ENCODE measurements around the gene MMP19.

DNA sequence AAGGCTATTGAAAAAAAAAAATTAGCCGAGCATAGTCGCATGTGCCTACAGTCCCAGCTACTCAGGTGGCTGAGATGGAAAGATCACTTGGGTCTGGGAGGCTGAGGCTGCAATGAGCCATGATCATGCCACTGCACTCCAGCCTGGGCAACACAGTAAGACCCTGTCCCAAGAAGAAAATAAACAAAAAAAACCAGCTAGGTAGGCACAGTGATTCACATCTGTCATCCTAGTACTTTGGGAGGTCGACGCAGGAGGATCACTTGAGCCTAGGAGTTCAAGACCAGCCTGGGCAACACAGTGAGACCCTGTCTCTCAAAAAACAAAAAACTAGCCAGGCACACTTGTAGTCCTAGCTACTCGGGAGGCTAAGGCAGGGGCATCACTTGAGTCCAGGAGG, 33.5 kb downstream of the MMP19 start:
- TF ChIP-seq FOXP2 (optimal IDR thresholded peaks at IDR 0.05; ENCODE audit: borderline replicate concordance, extremely low read depth, extremely low read length, insufficient read depth) (no peak), POLR2AphosphoS5 (IDR thresholded peaks at IDR 0.05; ENCODE audit: low read depth, low read length) (no peak), SIN3A (IDR thresholded peaks at IDR 0.05; ENCODE audit: borderline replicate concordance, insufficient read depth, low read length) (no peak), TAF1 (IDR thresholded peaks at IDR 0.05; ENCODE audit: borderline replicate concordance, insufficient read depth, low read length) (no peak)
- TF ChIP-seq, protein P1, sequence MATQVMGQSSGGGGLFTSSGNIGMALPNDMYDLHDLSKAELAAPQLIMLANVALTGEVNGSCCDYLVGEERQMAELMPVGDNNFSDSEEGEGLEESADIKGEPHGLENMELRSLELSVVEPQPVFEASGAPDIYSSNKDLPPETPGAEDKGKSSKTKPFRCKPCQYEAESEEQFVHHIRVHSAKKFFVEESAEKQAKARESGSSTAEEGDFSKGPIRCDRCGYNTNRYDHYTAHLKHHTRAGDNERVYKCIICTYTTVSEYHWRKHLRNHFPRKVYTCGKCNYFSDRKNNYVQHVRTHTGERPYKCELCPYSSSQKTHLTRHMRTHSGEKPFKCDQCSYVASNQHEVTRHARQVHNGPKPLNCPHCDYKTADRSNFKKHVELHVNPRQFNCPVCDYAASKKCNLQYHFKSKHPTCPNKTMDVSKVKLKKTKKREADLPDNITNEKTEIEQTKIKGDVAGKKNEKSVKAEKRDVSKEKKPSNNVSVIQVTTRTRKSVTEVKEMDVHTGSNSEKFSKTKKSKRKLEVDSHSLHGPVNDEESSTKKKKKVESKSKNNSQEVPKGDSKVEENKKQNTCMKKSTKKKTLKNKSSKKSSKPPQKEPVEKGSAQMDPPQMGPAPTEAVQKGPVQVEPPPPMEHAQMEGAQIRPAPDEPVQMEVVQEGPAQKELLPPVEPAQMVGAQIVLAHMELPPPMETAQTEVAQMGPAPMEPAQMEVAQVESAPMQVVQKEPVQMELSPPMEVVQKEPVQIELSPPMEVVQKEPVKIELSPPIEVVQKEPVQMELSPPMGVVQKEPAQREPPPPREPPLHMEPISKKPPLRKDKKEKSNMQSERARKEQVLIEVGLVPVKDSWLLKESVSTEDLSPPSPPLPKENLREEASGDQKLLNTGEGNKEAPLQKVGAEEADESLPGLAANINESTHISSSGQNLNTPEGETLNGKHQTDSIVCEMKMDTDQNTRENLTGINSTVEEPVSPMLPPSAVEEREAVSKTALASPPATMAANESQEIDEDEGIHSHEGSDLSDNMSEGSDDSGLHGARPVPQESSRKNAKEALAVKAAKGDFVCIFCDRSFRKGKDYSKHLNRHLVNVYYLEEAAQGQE (IDR thresholded peaks at IDR 0.05; ENCODE audit: insufficient read depth in 1 of 2, low read depth in 2 of 2, low read length in 2 of 2), result no peak
